DMS79 (cell line): ENCODE data around the gene KLRF2.
"Not testable (repeated sequence)": the region's sequence is repeated elsewhere in the genome, so short reads cannot be mapped to it uniquely, and the experiment has no call there.

Experiments used
- DNase-seq: peaks from one replicate; lab custom pipeline; 2025; lab: John Stamatoyannopoulos, UW

Gene KLRF2, protein sequence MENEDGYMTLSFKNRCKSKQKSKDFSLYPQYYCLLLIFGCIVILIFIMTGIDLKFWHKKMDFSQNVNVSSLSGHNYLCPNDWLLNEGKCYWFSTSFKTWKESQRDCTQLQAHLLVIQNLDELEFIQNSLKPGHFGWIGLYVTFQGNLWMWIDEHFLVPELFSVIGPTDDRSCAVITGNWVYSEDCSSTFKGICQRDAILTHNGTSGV

GRCh38 chr12:9881246-9881645 is at the start of gene KLRF2:
KLRF2 (plus strand) TSS chr12:9881489; CDS start chr12:9881596, 107 bp downstream.
- DNase-seq: no peak

DNA sequence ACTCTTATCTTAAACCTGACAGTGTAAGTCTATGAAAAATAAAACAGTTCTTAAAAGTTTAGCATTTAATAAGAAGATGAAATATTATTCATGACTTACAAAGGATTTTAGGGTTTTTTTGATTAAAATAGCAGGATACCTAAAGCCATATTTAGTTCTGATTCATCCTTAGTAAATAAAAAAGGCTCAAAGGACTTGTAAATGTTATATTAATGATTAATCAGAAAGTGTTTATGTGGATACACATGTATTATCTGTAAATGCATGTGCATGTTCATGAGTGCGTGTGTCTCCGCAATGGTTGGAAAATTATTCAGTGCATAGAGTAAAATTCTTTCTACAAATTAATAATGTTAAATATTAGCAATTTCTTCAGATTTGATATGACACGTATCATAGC is 49.6 kb upstream of the KLRF2 start:
- no peak for DNase-seq

GRCh38 chr12:9843407-9843806 is 37.9 kb upstream of the KLRF2 start:
- no peak for DNase-seq

GRCh38 chr12:9848899-9849298 is 32.4 kb upstream of the KLRF2 start:
- no peak for DNase-seq

DNA sequence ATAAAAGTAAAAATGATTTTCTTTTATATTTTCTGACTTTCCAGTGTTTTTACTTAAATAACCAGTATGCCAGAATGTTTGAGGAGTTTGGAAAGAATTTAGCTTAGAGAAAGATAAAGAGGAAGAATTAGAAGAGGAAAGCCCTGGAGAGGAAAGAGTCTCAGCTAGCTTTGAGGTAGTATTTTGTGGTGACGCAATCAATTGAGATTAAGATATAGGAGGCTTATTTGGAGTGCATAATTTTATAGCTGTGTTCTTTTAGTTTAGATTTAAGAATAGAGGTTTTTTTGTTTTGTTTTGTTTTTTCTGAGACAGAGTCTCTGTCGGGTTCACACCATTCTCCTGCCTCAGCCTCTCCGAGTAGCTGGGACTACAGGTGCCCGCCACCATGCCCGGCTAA is 30.2 kb upstream of the KLRF2 start:
- no peak for DNase-seq

GRCh38 chr12:9851927-9852326 is 29.4 kb upstream of the KLRF2 start:
- no peak for DNase-seq

DNA sequence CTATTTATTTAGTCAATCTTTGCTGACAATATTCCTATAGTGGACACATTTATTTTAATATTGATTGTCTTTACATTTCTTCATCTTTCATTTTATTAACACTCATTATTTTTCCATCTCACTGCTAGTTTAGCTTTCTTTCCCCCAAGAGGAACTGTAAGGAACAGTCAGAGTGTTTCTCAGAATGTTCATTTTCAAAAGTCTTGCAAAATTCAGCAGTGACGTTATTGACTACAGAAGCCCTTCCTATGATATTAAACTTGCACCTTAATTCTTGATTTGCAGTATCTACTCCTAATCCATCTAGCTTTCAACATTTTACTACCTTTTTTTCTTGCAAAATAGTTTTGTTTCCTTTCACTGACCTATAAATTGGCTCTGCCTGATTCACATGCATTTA is 25.1 kb upstream of the KLRF2 start:
- no peak for DNase-seq

GRCh38 chr12:9856894-9857293 is 24.4 kb upstream of the KLRF2 start:
- no peak for DNase-seq

GRCh38 chr12:9858135-9858534 is 23.2 kb upstream of the KLRF2 start:
- no peak for DNase-seq

DNA sequence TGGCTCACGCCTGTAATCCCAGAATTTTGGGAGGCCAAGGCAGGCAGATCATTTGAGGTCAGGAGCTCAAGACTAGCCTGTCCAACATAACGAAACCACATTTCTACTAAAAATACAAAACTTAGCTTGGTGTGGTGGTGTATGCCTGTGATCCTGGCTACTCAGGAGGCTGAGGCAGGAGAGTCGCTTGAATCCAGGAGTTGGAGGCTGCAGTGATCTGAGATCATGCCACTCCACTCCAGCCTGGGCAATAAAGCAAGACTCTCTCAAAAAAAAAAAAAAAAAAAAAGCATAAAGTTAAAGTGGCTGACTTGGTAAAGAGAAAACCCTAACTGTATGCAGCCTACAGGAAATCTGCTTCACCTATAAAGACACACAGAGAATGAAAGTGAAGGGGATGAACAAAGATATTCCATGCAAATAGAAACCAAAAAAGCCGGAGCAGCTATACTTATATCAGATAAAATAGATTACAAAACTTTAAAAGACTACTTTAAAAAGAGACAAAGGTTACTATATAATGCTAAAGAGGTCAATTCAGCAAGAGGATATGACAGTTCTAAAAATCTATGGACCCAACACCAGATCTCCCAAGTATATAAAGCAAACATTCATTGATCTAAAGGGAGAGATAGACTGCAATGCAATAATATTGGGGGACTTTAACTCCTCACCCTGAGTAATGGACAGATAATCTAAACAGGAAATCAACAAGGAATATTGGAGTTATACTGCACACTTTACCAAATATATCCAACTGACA is 16.2 kb upstream of the KLRF2 start:
- no peak for DNase-seq

GRCh38 chr12:9866860-9867269 is 14.4 kb upstream of the KLRF2 start:
- no peak for DNase-seq

DNA sequence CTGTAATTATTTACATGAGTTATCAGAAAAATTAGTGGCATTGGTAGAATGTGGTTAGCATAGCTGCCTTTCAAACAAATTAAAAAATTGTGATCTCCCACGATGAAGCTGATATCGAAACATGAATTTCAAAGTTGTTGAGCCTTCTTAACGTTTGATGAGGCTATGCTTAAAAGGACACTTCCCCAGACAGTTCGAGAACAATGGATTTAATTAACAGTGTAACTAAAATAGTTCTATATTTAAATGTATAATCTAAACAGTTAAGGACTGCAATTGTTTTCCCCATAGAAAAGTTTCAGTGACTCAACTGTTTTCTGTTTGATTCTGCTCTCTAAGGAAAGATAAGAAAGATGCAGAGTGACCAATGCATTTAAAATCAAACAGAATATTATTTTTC is 13.8 kb upstream of the KLRF2 start:
- DNase-seq: no peak

GRCh38 chr12:9868311-9868801 is 12.9 kb upstream of the KLRF2 start:
- no peak for DNase-seq

- no peak for DNase-seq
These were observed 12.4 kb upstream of the KLRF2 start for GRCh38 chr12:9868951-9869306.

GRCh38 chr12:9869307-9870161 is 11.8 kb upstream of the KLRF2 start, which contains the start of gene CLEC2B:
CLEC2B (minus strand) TSS chr12:9869354.
- no peak for DNase-seq

DNA sequence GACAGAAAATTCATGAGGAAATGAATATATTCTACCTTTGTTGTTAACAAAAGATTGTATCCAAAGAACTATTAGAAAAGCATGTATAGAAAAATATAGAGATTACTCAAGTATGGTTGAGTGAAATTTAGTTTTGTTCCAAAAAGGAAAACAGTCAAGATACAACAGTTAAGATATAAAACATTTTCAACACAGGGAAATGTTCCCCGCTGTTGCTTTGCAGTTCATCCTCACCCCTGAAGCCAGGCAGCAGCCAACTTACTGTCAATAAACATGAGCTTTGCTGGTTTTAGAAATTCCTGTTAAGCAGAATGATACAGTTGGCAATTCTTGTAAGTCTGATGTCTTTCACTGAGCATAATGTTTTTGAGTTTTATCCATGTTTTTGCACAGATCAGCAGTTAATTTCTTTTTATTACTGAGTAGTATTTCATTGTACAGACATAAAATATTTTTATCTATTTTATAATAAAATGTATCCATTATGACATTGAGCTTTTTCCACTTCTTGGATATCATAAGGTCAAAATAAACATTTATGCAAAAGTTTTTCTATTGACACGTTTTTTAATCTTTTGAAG is 10.9 kb upstream of the KLRF2 start:
- DNase-seq: no peak

DNA sequence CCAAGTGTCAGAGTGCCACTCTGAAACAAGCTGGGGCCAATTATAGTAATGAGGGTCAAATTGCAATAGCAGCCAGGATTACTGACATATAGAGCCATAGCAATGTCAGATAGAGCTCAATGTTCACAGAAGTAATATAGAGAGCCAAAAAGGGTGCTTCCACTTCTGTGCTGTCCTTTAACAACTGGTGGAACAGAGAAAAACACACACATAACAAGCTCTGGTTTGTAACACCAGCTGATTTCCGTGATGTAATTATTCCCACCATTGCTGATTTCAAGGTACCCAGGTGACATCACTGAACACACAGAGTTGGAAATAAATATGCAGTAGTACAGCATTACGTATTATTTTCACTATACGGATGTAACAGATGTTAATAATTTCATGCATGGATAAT is 9.1 kb upstream of the KLRF2 start:
- no peak for DNase-seq

DNA sequence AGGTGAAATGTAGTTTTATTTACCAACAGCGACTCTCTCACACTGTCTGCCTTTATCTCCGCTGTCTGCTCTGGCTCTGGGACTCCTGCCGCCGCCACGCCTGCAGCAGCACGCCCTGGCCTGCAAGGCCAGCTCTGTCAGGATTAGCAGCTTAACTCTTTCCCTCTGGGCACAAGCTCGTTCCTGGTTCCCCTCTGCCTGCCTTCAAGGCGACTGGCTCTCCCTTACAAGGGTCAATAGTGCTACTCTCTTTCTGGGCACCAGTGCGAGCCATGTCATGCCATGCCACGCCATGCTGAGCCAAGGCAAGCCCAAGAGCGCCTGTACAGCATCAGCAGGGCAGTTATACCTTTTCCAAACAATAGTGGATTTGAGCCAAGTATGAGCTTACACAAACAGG is 8.5 kb upstream of the KLRF2 start:
- no peak for DNase-seq

DNA sequence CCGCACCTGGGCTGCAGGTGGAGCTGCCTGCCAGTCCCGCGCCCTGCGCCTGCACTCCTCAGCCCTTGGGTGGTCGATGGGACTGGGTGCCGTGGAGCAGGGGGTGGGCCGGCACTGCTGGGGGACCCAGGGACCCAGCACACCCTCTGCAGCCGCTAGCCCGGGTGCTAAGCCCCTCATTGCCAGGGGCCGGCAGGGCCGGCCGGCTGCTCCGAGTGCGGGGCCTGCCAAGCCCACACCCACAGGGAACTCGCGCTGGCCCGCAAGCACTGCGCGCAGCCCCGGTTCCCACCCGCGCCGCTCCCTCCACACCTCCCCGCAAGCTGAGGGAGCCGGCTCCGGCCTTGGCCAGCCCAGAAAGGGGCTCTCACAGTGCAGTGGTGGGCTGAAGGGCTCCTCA is 5.2 kb upstream of the KLRF2 start:
- DNase-seq: not testable (repeated sequence)

DNA sequence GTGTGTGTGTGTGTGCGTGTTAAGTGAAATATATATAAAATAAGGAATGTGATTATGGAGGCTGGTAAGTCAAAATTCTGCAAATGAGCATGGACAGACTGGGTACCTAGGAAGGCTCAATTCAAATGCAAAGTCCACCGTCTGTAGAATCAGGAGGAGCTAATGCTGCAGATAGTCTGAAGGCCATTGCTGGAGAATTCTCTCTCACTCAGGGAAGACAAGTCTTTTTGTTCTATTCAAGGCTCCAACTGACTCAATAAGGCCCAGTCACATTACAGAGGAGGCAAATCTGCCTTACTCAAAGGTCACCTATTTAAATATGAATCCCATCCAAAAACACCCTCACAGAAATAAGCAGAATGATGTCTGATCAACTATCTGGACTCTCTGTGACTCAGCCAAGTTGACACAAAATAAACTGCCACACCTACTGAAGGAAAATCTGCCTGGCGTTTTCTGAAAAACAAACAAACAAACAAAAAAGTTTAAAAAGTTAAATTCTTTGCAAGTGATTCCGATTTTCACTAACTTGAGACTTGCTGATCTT is 684 bp upstream of the KLRF2 start:
- no peak for DNase-seq

DNA sequence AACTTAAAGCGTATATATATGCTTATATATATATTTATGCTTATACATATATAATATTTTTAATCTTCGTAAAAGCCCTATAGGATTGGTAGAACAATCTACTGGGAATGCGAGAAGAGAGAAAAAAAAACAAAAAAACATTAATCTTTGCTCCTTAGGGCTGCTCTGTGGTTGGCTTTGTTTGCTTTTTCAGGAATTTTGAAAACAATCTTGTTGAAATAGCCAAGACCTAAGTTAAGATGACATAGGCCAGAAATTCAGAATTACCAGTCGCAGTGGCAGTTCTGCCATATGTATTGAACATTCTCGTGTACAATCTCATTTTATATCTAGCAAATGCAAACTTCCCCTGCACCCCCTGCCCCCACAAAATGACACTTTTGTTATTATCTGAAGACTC is 699 bp downstream of the KLRF2 start:
- DNase-seq: no peak

- DNase-seq: no peak
These were observed 1.9 kb downstream of the KLRF2 start for GRCh38 chr12:9883175-9883574.
